IPS DF 4.7 (cell line): ENCODE measurements around the gene NISCH.

Source experiments
- DNase-seq: peaks from one replicate; pipeline ENCODE4 v3.0.0-alpha.2; 2013; ENCODE audit warnings: low spot score; ENCODE audit errors: extremely low read depth

Gene NISCH

GRCh38 chr3:52512727-52513126 lies 57.3 kb downstream of the NISCH start:
- DNase-seq = no peak

- no peak for DNase-seq
Observed at GRCh38 chr3:52513281-52513680, 57.9 kb downstream of the NISCH start.

GRCh38 chr3:52514576-52514975 lies 59.2 kb downstream of the NISCH start:
- no peak for DNase-seq

GRCh38 chr3:52515192-52515591 lies 59.8 kb downstream of the NISCH start:
- DNase-seq = no peak

GRCh38 chr3:52516509-52517195 lies 61.2 kb downstream of the NISCH start:
- DNase-seq = no peak

GRCh38 chr3:52517796-52518722 lies 62.7 kb downstream of the NISCH start:
- DNase-seq = no peak

- DNase-seq = no peak
Observed at GRCh38 chr3:52518723-52519444, 63.5 kb downstream of the NISCH start.

- no peak for DNase-seq
Observed at GRCh38 chr3:52519445-52520140, 64.2 kb downstream of the NISCH start.

- no peak for DNase-seq
Observed at GRCh38 chr3:52520141-52520667, 64.8 kb downstream of the NISCH start.

GRCh38 chr3:52520716-52521487 lies 65.5 kb downstream of the NISCH start:
- no peak for DNase-seq

GRCh38 chr3:52521488-52521824 lies 66.1 kb downstream of the NISCH start:
- DNase-seq = no peak

- DNase-seq = no peak
Observed at GRCh38 chr3:52521881-52522650, 66.7 kb downstream of the NISCH start.

- no peak for DNase-seq
Observed at GRCh38 chr3:52522651-52523251, 67.3 kb downstream of the NISCH start.

- no peak for DNase-seq
Observed at GRCh38 chr3:52523386-52524257, 68.2 kb downstream of the NISCH start.

- no peak for DNase-seq
Observed at GRCh38 chr3:52524258-52524751, 68.9 kb downstream of the NISCH start.

- no peak for DNase-seq
Observed at GRCh38 chr3:52524752-52525679, 69.6 kb downstream of the NISCH start.
